Embryonic facial prominence (tissue), 1 donor: Measurements from ENCODE around the gene ERC2.

ENCODE experiments used
- DNase-seq: peaks from one replicate; pipeline ENCODE4 v3.0.0-alpha.2; 2016; ENCODE audit errors: extremely low spot score

ERC2 gene

DNA sequence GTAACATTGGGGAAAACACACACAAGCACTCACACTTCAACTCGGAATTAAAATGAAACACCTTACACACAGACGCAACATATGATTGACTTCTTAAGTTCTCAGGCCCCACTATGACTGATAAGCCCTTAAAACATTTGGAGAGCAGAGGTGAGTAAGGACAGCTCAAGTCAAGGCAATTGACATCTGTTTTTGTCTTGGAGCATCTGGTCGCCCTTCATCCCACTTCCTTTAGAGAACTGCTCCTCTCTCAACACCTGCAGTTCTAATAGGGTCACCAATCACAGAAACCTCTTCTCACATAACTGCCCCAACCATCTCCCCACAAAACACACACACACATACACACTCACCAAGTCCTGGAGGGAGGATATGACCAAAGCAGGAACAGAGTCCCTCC is 43.4 kb downstream of the ERC2 start:
- DNase-seq: no peak

DNA sequence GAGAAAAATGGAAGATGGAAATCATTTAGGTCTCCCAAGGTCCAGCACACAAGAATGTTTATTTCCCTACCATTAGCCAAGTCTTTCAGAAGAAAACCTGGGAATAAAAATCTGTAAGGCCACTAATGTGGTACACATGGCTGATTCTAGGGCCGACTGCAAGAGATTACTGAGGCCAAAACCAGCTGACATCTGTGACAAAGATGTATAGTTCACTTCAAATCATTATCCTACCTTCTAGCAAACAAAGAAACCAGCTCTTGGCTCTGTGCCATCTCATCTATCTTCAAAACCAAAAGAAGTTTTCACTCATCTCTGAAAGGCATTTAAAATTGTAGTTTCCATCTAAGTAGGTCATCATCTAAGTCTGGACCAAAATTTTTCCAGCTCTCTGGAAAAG is 43.9 kb downstream of the ERC2 start:
- no peak for DNase-seq

DNA sequence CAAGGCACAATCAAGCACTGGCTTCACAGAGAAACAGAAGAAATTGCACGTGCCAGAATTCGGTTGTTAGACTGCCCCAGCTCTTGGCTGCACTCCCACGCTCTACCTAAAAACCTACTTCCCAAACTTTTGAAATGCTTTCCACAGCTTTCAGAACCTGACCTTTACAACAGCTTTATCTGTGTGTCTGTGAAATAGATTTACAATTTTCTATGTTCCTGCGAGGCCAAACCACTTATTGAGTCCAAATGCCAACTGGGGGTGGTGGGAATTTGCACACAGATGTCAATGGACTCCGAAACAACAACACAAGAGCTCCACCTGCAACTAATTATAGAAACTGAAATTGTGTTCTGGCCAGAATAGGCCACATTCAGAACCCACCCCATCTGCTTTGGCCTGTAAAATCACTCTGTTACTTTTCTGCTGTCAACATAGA is 44.6 kb downstream of the ERC2 start:
- peak; percentile 46 for DNase-seq

DNA sequence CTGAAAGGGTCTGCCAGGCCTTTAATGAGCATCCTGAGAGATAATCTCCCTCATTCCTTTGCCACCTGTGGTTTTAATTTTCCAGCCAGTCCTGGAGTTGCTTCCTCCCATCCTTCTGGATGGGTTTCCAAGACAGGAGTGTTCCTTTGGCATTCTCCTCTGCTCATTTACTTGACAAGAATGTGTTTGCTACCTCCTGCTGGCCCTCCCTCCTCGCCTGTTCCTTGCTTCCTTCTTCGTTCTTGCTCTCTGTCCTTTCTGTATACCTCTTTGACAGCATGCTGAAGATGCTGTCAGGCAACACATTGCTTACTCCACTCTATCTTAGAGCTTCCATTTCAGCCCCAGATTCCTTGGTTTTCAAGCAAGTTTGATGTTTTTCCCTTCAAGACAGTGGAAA is 46.0 kb downstream of the ERC2 start:
- DNase-seq: no peak

DNA sequence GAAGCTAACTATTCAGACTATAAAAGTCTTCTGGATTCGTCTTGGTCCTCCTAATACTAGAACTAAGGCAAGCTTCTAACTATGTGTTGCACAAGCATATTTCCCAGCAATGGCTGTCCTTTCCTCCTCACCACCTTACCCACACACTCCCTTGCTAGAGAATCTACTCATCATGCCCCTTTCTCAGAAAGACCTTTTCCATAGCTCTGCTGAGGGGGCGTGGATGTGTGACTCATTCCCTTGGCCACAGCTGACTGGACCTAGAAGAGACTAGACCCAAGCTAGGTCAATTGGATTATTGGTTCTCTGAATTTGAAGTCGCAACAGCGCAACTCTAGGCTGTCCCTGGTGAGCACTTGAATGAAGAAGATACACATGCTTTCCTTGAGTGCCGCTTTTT is 47.1 kb downstream of the ERC2 start:
- DNase-seq: no peak

DNA sequence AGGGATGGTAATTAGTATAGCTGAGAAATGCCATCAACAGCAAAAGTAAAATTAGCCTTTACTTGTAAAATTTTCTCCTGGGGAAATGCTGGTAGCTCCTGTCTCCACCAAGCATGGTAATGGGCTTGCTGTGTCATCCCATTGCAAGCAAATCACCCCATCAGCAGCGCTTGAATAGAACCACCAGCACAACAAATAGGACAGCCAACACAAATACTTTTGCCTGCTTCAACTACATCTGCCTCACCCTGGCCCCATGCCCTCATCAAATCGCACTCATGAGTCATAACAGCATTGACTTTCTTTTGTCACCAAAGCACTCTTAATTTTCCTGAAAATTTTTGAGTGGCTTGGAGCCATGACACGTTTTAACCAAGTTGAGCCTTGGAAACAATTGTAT is 52.6 kb downstream of the ERC2 start:
- DNase-seq: no peak

DNA sequence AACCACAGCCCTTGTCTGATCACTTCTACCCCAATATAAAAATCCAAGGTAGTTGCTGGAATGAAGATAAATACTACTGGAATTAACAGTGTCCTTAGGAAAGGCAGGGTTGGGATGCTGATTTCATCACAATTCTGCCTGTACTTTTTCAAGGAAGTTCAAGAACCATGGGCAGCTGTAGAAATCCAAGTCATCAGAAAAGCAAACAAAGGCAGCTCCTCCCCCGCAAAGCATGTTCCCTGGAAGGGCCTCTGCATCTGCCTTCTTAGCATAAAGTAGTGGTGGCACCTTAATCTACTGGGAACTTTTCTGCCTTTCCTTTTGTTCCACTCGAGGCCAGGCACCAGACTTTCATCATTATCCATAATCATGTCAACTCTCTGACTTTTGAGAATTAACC is 54.4 kb downstream of the ERC2 start:
- no peak for DNase-seq

DNA sequence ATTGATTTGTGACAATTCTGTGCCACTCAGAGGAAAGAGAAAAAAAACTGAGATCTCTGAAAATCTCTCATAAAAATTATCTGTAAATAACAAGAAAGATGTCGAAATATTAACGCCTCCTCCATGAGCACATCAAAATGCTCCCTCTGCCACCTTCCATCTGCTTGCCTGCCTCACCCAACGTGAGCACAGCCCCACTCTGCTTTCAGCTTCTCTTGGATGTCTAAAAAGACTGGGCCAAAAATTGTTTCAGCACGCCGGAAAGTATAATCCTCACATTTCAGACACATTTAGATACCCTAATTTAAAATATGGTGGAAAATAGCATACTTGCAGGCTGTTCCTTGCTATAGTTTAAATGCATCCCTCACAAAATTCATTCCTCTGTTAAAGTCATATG is 57.1 kb downstream of the ERC2 start:
- no peak for DNase-seq

DNA sequence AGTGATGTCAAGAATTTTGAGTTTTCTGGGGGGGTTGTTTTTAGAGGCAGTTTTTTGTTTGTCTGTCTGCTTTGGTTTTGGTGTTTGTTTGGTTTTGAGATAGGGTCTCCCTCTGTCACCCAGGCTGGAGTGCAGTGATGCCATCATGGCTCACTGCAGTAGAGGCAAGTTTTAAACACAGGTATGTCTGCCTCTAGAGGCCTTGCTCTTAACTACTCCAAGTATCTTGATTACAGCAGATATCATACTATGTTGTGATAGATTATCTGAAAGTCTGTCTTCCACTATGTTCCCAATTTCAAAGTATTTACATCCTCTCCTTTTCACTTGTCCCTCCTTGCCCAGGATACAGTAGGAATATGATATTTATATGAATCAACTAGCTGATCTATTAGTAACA is 57.7 kb downstream of the ERC2 start:
- DNase-seq: no peak

DNA sequence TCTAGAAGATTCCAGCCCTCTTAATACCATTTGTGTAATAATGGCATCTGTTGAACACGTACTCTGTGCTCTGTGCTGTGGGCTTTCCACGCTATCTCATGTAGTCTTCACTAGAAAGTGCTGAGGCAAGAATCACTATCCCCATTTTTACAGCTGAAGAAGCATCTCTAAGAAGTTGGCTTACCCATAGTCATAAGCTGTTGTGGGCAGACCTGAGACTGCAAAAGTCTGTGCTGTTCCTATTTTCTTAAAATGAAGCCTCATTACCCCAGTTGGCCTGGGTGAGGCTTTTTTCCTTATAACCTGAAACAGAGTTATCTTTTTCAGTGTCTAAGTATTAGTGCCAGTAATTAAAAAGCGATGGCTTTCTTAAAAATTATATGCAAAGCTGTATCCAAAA is 58.5 kb downstream of the ERC2 start:
- no peak for DNase-seq

DNA sequence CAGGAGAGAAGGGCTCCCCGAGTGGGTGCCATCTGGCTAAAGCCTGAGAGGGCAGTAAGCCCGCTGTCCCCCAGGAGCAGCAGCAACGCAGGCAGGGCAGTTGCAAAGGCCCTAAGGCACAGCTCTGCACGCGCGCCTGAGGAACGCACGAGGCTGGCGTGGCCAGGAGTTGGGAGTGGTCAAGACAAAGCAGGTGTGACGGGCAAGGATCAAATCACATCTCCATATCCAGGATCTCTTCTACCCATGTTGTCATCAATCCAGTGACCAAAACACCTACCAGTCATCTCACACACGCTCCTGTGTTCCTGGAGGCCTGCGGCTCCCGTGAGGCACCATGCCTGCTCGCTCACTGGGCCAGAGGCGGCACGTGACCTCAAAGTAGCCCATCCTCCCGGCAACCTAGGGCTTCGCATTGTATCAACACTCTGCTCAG is 59.5 kb downstream of the ERC2 start:
- no peak for DNase-seq

DNA sequence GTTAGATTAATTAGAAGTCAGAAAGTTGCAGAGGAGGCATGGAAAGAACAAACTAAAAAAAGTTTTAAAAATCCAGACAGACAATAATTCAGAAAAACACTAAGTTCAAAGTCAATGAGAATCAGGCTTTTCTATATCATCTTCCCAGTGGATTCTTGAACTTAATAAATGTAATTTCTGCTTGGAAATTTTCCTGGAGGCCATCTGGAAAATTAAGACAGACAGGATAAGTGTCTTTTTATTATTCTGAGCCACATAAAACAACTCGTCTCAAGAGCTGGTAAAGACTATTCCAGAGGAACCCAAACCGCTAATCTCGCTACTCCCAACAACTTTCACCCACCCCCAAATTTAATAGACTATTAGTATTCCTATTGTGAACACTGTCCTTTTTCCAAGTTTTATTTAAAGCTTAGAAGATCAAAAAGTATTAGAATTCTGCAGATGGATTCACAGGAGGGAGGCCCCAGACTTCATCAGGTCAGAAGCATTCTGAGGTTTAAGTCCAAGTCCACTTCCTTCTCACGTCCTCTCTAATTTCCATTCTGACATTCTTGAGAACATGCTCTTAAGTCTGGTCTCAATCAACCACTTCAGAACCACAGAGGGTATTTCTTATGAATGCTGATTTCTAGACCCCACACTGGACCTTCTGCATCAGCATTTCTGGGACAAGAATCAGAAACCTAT is 61.3 kb downstream of the ERC2 start:
- DNase-seq: peak; percentile 37

DNA sequence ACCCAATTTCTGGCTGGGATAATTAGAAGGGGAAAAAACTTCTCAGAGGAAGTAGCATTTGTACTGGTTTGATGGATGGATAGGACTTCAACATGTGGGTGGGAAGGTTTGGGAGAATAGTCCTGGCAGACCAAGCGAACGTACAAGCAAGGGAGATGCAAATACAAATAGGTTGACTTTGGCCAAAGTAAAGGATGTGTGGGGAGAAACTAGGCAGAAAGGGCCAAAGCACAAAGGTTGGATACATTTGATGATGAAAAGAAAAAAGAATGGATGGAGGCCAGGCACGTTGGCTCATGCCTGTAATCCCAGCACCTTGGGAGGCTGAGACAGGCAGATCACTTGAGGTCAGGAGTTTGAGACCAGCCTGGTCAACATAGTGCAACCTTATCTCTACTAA is 63.4 kb downstream of the ERC2 start:
- no peak for DNase-seq

DNA sequence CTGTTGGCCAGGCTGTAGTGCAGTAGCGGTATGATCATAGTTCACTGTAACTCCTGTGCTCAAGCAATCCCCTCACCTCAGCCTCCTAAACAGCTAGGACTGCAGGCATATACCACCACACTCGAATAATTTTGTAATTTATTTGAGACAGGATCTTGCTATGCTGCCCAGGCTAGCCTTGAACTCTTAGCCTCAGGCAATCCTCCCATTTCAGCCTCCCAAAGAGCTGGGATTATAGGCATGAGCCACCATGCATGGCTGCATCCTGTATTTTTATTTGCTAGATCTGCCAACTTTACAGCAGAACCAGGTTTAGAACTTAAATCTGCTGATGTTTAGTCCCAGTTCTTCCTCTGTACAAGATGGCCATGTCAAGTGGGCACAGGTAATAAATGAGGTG is 69.6 kb downstream of the ERC2 start:
- no peak for DNase-seq

DNA sequence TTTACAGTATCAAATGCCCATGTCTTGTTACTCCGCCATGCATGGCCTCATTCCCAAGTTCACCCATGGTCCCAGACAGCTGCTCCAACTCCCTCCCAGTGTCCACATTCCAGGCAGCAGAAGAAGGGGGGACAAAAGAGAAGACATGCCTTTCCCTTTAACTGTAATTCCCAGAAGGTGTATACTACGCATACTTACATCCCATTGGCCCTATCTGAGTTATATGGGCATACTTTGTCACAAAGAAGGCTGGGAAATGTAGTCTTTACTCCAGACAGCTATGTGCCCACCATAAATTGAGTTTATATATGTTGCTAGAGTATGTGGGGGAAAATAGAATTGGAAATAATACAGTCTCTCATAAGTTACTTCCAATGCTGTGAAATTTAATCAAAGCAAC is 70.5 kb downstream of the ERC2 start:
- no peak for DNase-seq

DNA sequence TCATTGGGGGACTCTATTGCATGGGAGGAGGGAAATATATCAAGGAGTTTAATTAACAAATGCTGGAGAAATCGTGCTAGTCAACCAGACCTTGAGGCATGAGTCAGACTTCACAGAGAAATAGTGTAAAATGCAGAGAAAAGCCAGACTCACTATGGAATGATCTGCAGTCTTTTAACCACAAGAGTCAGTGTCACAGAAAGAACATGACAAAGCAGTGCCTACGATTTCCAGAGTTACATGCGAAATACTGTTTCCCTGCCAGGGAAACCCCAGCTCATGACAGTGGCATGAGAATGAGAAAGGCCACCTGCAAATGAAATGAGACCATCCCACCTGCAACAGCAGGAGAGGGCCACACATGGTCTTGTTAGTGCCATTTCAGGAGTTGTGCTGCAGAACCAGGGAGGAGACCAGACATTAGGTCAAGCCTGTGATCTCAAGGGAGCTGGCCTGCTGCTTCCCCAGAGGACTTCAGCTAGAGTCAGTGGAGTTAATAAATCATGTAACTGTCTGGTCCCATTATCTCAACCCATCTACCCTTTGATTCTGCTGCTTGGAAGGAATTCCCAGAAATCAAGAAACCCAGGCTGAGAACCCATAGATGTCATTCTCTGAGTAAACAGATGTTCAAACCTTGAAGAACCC is 79.0 kb downstream of the ERC2 start:
- no peak for DNase-seq

DNA sequence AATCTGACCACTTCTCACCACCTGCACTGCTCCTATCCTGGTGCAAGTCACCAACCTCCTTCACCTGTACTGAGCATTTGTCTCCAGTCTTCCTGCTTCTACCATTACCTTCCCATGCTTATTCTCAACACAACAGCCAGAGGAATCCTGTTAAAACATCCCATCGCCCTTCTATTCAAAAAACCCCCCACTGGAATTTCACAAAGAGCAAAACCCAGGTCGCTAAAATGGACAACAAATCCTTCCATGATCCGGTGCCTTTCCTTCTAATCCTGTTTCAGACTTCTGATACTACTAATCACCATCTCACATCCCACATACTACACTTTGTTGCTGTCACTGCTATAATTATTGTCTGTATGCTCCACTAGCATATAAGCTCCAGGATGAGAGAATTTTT is 85.2 kb downstream of the ERC2 start:
- DNase-seq: no peak

DNA sequence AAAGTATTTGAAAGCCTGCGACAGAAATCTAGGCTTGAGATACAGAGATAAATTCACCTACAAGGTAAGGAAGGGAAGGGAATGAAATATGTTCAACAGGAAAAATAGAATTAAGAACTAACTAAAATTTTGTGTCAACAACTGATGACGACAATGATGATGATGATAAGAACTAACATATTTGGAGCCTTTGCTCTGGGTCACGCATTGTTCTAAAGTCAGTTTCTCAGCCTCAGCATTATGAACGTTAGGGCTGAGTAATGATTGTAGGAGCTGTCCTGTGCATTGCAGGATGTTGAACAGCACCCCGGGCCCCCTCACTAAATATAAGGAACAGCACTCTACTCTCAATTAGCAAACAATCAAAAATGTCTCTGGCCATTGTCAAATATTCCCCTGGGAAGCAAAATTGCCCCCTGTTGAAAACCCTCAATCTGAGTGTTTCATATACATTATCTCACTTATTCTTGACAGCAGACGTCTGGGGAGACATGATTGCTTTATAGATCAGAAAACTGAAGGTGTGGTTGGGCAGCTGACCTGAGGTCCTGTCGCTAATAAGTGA is 88.5 kb downstream of the ERC2 start:
- DNase-seq: no peak

DNA sequence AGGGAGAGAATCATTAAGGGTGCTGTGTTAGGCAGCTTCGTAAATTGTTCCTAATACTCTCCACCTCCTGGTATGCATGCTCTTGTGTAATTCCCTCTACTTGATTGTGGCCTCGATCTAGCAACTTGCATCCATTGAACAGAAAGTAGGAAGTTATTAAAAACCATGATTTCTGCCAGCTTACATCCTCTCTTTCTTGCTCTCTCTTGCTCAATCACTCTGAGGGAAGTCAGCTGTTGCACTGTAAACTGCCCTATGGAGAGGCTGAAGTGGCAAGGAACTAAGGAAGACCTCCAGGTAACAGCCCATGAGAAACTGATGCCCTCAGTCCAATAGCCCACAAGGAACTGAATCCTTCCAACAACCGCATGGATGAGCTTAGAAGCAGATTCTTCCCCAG is 92.6 kb downstream of the ERC2 start:
- DNase-seq: no peak

DNA sequence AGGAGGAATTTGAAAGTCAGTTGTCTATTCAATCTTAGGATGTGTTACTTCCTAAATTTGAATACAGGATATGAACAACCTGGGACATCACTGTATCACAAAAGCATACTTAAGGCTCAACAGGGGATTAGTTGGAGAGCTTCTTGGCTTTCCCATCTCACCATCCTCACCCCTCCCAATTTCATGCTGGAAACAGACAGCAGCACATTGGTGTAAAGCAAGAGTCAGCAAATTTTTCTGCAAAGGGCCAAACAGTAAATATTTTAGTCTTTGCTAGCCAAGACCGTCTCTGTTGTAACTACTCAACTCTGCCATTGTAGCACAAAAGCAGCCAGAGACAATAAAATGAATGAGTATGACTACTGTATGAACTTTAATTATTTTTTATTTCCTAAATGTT is 94.9 kb downstream of the ERC2 start:
- no peak for DNase-seq

DNA sequence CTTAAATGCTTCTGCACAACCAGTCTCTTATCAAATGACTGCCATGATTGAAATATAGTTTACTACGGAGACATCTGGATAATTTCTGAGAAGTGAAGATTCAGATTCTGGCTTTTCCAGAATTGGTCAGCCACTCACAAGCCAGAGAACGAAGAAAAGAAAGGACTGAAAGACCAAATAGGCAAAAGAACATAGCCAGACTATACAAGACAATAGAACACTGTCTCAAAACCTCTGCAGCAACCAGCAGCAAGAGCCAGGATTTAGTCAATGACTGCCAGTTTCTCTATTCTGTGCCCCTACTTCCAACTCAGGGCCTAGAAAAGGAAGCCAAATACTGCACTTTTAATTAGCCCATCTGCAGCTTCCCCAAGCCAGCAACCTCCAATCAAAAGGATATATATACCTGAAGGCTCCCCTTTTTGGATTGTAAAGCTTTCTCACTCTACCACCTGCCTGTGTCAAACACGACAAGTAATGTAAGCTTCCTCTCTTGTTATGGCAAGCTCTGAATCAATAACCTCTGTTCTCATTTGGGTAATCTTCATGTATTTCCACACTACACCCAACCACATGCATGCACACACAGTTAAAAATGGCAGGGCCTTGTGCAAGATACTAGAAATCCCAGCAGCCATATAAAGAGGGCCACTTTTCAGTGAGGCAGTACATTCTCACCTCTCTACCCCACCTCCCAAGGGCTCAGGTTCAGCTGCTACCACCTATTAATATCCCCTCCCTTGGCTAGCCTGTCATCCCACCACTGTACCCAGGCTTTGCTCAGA is 97.1 kb downstream of the ERC2 start:
- no peak for DNase-seq

DNA sequence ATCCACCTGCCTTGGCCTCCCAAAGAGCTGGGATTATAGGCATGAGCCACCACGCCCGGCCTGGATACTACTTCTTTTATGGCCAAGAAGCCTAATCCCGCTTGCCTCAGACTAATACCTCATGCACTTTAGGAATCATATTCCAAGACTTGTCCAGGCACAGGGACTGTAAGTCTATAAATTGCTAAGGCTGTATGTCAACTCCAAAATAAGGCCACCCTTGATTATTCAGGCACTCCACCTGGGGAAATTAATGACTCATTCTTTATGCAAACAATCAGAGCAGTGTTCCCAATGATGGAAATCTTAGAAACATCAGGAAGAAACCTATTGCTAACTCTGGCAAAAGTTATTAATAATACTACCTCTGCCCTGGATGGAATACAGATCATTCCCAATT is 98.4 kb downstream of the ERC2 start:
- DNase-seq: no peak

DNA sequence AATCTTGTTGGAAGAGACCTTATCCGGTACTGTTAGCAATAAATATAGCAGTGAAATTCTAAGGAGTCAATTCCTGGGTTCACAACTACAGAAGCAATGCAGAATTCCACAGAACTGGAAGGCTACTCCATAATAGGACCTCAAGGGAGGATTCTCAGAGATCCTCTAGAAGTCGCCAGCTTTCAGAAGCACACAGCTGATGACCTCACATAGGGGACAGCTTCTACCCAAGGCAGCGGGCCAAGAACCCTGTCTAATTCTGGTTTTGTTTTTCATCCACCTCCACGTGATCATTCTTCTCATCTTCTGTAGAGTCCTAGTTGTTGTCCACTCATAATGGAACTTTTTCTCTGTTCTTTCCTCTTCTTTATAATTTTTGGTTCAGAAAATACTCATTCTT is 99.4 kb downstream of the ERC2 start:
- DNase-seq: no peak
